GM18526 (cell line): ENCODE data around the gene APMAP.

Experiments used
- POLR2A ChIP-seq: IDR thresholded peaks from 3 replicates; pipeline ENCODE4 v1.6.1; 2011; ENCODE audit not compliant: insufficient read length; ENCODE audit errors: extremely low read depth

APMAP gene, protein sequence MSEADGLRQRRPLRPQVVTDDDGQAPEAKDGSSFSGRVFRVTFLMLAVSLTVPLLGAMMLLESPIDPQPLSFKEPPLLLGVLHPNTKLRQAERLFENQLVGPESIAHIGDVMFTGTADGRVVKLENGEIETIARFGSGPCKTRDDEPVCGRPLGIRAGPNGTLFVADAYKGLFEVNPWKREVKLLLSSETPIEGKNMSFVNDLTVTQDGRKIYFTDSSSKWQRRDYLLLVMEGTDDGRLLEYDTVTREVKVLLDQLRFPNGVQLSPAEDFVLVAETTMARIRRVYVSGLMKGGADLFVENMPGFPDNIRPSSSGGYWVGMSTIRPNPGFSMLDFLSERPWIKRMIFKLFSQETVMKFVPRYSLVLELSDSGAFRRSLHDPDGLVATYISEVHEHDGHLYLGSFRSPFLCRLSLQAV

DNA sequence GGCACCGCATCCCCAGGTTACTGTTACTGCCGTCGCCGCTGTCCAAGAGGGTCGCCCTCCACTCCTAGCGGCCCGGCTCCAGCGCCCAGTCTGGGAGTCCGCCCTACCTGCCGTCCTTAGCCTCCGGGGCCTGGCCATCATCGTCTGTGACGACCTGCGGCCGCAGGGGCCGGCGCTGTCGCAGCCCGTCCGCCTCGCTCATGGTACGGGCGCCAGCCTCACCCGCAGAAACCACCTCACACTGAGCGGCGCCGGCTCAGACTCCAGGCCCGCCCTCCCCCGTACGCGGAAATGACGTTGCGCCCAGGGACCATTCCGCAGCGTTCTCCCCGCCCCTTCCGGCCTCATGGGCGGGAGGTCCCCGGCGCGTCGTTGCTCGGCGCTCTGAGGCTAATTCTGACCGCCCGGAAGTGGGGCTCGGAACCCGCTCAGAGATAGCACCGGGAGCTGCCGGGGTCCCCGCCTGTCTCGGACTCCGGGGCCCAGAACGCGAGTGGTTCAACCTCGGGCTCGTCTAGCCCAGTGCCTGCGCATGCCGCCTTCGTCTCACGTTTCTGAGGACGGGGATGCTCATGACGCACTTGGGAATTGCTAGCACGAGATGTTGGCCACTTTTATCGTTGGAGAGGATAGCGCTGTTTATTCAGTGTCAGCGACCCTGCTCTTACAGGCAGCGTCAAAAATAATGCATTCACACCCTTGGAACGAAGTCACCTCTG is at the start of gene APMAP:
Gene APMAP (minus strand): TSS at position 265 of the 719 bp plus-strand sequence. CDS start 63 bp downstream, at position 202.
- TF ChIP-seq POLR2A: peak; percentile 96

DNA sequence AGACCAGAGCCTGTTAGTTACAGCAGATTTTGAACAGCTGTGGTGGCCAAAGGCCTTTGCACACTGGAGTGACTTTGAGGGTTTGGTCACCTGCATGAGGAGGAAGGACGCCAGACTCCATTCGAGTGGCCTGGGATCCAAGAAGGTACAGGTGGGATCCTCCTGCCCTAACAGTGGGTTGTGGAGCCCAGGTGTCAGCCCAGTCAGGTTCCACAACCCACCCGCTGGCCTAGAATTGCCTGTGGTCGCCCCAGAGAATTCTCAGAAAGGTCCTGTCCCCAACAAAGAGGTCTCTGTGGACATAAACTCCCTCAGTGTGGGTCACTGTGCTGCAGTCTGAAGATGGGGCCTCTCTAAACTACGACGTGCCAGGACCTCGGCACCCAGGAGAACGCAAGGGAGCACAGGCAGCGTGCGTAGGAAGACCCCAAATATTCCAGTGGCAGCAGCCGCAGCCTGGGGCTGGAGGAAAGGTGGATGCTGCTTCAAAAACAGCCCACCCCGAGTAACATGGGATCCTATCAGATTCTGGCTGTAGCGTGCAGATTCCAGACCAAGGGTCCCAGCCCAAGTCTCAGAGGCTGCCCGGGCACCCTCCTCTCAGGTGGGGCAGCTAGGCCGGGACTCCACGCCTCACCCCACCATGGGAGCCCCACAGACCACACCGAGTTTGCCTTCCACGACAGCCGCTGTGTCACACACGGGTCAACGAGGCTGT is 49.4 kb upstream of the APMAP start:
- no peak for TF ChIP-seq POLR2A

DNA sequence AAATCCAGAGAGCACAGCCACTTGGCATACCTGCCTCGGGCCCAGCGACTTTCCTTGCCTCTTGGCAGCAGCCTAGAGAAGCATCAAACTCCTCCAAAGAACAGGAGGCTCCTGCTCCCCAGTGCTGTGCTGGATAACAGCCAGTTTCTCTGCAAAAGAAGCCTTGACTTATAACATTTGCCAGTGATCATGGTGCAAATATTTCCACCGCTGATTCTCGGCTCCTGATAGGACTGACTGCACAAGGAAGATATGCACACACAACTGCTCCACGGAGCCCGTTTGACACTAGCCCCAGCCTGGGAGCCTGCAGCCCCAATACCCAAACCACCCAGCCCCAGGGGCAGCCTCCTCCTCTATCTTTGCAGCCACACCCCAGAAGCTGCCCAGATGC is 47.9 kb upstream of the APMAP start:
- TF ChIP-seq POLR2A: no peak

DNA sequence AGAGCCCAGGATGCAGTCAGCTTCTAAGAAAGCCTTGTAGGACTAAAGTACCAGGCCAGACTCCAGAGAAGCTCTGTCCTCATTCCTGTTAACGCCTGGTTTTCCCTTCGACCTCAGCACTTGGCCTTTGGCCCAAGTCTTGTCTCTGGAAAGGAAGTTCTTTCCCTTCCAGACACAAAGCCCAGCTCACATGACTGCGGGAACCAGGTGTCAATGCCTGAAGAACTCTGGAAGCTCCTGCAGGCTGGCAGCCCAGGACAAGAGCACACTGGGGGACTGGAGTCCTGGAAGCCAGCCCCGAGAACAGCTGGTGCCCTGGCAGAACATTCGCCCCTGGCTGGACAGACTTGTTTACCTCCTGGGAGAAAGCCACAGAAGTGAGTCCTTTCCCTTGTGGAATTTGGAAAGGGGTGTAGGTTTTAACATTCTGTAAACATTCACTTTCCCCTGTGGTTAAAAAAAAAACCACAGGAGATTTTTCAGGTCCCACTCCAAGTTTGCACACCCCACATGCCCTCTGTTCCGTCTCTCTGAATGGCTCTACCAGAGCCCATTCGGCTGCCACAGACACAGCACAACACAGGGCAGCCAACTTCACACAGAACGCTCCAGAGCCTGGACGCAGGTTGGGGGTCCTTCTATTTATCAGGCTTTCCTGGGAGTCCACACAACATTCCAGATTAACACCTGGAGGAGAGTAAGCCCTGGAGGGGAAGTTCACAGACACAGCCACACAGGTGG is 47.3 kb upstream of the APMAP start:
- no peak for TF ChIP-seq POLR2A

DNA sequence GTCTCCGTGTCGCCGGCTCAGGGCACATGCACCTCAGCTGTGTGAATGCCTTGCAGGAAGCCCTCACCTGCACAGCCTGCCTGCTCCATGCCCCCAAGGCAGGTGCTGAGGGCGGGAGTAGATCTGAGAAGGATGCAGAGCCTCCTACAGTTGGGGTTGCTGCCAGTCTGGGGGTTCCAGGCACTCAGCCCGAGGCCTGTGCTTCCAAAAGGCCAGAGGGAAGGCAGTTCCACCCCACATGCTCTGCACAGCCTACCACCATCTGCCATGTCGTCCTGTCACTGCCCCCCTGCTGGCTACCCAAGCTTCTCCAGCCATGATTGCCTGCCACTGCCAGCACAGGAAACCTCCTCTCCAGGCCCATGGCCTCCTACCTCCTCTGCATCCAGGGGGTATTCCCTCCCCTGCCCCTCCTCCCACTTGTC is 46.1 kb upstream of the APMAP start:
- no peak for TF ChIP-seq POLR2A

DNA sequence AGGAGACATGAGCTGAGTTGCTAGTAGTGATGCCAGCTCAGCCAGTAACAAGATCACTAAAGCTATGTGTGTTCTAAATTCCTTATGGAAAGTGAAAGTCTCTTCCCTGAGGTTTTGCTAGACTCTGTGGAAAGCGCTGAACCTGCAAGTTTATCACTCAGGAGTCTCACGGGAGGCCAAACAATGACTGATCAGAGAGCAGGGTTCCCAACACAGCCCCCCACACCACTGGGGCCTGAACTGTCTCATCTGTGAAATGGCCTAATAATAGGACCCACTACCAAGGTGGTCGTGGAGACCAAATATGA is 45.5 kb upstream of the APMAP start:
- no peak for TF ChIP-seq POLR2A

DNA sequence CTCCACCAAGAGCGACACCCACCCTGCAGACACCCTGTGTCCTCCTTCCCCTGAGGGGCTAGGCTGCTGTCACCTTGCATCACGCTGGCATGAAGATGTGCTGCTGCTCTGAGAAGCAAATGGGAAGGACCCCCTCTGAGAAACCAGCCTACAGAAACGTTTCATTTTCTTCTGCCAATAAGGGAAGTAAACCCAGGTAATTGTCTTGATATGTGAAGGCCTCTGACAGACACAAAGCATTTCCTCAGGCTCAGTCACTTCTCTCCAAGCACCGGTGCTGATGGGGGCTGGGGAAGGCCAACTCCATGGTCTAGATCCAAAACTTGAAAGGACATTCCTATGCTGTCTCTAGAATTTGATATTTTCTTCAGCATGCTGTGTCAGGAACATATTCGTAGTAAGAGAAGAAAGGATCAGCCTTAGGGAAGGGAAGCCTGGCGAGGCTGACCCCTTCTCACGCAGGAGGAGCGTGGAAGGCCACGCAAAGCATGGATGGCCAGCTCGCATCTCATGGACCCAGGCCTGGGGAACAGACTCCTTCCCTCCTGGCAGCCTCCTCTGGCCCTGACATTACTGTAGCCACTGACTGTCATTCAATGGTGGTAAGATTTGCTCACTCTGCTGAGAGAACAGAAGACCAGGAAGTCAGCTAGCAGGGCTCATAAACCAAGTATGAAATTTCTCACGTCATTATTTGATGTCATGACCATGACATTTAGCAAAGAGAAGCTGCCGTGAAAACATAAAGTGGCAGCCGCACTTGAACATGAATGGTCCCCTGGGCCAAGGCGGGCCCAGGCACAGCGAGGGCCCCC is 44.9 kb upstream of the APMAP start:
- no peak for TF ChIP-seq POLR2A

DNA sequence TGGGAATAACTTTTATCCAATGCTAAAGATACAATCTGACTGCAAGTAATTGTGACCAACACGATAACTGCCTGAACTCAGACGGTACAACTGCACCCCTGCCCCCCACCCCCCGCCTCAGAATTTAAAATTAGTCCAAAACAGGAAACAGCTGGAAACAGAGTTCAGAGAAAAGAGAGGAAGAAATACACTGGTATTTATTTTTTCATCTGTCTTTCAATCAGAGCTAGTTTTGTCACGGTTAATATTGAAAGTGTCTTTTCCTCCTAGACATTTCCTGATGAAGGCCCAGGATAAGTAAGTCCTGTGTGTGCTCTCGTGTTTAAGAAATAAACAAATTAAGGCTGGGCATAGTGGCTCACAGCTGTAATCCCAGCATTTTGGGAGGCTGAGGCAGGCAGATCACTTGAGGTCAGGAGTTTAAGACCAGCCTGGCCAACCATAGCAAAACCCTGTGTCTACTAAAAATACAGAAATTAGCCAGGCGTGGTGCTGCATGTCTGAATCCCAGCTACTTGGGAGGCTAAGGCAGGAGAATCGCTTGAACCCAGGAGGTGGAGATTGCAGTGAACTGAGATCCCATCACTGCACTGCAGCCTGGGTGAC is 43.9 kb upstream of the APMAP start:
- no peak for TF ChIP-seq POLR2A

DNA sequence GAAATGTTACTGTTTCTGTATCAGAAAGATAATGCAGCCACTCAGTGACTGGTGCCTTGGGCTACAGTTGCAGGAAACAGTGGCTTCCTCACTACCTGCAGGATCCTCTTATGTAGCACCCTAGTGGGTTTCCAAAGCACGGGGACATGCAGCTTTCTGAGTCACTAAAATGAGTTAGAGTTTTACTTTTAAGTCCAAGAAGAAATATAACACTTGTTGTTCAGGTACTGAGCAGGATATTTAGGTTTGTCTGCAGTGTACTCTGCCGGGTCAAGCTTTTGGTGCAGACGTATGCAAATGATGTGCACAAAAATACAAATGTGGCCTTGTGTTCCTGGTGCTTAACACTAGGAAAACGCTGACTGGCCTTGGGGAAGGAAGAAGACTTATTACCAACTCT is 43.4 kb upstream of the APMAP start:
- no peak for TF ChIP-seq POLR2A

DNA sequence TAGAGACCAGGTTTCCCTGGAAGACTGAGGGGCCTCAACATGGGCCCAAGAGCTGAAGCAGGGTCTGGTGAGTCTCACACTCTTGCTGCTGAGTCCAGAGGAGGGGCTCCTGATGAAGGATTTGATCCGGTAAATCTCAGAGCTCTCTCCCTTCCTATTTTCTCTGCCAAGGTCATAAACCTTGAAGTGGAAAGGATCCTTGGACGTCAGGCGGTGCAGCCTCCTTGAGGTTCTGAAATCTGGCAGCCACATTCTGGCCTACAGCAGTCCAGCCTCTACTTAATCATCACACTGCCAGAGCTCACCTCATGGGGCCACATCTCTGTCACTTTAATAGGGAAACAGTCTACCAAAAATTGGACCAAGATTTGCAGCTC is 41.4 kb upstream of the APMAP start:
- no peak for TF ChIP-seq POLR2A

DNA sequence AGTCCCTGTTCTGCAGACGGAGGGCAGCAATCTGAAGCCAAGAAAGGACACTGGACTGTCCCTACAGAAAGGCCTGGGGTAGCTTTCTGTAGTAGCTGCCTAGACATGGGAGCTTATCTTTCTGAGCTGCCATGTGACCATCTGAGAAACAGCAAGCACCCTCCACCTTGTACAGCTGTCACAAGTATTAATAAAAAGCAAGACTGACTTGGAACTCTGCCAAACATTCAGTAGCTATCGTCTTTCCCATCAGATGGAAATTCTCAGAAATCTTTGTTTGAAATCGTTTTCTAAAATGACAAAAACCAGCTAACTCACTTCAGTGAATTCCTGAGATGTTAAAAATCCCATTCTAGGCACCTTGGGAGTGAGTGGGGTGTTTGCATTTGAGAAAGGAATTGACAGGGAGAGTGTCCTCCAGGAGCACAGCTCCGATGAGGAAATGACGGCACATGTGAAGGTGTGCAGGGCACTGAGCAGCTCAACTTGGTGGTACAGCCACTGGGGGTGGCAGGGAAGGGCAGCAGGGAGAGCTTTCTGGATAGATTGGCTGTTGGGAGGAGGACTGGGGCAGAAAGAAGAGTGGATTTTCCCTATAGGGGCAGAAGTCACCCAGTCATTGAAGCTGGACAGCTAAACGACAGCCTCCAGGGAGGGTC is 40.8 kb upstream of the APMAP start:
- TF ChIP-seq POLR2A: no peak

DNA sequence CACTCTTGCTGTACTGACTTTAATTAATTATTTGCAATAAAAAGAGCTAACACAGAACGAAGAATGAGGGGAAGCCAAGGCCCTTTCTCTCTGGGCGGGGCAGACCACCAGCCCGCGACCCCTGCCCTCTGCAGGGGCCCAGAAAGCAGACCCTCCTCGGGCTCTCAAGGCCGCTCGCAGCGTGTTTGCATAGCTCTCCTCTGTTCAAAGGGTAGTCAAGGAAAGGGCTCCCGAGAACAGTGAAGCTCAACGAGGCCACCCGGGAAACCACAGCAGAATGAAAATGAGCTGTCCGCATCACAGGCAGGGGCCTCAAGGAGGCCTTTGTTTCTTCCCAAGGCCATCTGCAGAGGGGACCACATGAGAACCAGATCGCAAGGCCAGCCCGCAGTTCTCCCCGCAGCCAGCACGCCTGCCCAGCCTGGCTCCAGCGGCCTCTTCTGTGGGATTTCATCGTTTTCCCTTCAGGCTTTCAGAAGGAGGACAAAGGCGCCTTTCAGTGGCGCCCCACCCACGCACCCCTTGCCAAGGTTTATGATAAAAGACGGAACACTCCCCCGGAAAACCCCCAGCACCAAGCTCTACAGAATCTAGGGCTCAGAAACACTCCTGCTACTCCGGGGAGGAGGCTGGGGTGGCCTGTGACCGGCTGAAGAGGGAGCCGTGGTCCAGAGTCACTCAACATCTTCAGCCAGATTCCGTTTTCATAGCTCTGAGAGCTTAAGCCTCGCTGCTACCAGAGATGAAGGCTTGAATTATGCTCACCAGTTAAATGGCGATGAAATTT is 40.1 kb upstream of the APMAP start:
- TF ChIP-seq POLR2A: no peak

DNA sequence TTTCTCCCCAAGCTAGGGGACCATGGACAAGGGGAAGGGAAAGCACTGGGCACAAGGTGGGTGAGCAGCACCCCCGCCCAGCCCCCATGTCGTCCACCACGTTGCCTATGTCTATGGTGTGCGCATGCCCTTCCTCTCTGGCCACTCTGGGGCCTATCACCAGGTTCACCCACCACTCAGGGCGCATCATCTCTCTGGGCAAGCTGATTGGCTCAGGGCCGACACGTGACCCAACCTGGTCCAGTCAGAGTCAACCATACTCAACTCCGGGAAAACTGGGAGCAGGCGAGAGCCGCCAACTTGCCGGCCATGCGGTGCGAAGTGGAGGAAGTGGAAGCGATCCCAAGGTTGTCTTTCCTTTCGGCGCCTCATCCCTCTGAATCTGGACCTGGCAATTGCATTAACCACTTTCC is 39.5 kb upstream of the APMAP start:
- TF ChIP-seq POLR2A: no peak
